Trophoblast cell (in vitro differentiated cells and primary cell): ENCODE data around the gene ZSCAN20.

Experiments used
- DNase-seq, 2 donors: peaks; one replicate each; pipeline ENCODE4 v3.0.0-alpha.2; 2016
- H2AFZ ChIP-seq: 2 replicates; pipeline ENCODE4 v1.6.1; 2013; ENCODE audit warnings: low read length, moderate library complexity, mild to moderate bottlenecking; ENCODE audit not compliant: insufficient read depth, poor library complexity
- H2AK5ac ChIP-seq: 2 replicates; pipeline ENCODE4 v1.6.1; 2013; ENCODE audit warnings: mild to moderate bottlenecking, low read length
- H2BK120ac ChIP-seq: 2 replicates; pipeline ENCODE4 v1.6.1; 2013; ENCODE audit warnings: low read length, mild to moderate bottlenecking, moderate library complexity; ENCODE audit not compliant: insufficient read depth, poor library complexity
- H2BK12ac ChIP-seq: 2 replicates; pipeline ENCODE4 v1.6.1; 2013; ENCODE audit warnings: mild to moderate bottlenecking, low read length, moderate library complexity
- H2BK5ac ChIP-seq: 2 replicates; pipeline ENCODE4 v1.6.1; 2013; ENCODE audit warnings: low read length, low read depth, moderate library complexity, mild to moderate bottlenecking; ENCODE audit not compliant: poor library complexity
- H3K14ac ChIP-seq: 2 replicates; pipeline ENCODE4 v1.6.1; 2013; ENCODE audit warnings: mild to moderate bottlenecking, low read length
- H3K18ac ChIP-seq: 2 replicates; pipeline ENCODE4 v1.6.1; 2013; ENCODE audit warnings: mild to moderate bottlenecking, low read length
- H3K23ac ChIP-seq: 2 replicates; pipeline ENCODE4 v1.6.1; 2013; ENCODE audit warnings: low read length
- H3K27ac ChIP-seq: 2 replicates; pipeline ENCODE4 v1.5.1; 2013; ENCODE audit warnings: low read depth, mild to moderate bottlenecking, inconsistent platforms, low read length, moderate library complexity
- H3K27me3 ChIP-seq: 2 replicates; pipeline ENCODE4 v1.6.1; 2013; ENCODE audit warnings: inconsistent platforms, mild to moderate bottlenecking, low read length, moderate library complexity; ENCODE audit not compliant: insufficient read depth
- H3K36me3 ChIP-seq, 2 experiments: 1 replicate in 1 of 2; 2 replicates in 1 of 2; pipeline ENCODE4 v1.6.1; 2013; ENCODE audit warnings: low read length in 2 of 2, mild to moderate bottlenecking in 2 of 2, moderate library complexity in 1 of 2; ENCODE audit not compliant: insufficient read depth in 2 of 2, control insufficient read depth in 1 of 2
- H3K4ac ChIP-seq: 2 replicates; pipeline ENCODE4 v1.6.1; 2013; ENCODE audit warnings: low read depth, mild to moderate bottlenecking, low read length, moderate library complexity
- H3K4me1 ChIP-seq, 2 experiments: 1 replicate in 1 of 2; 2 replicates in 1 of 2; pipeline ENCODE4 v1.6.1; 2013; ENCODE audit warnings: low read length in 2 of 2, mild to moderate bottlenecking in 2 of 2, moderate library complexity in 1 of 2; ENCODE audit not compliant: insufficient read depth in 2 of 2, control insufficient read depth in 1 of 2
- H3K4me2 ChIP-seq: 2 replicates; pipeline ENCODE4 v1.6.1; 2013; ENCODE audit warnings: inconsistent platforms, mild to moderate bottlenecking, low read length, moderate library complexity
- H3K4me3 ChIP-seq: 2 replicates; pipeline ENCODE4 v1.5.1; 2013; ENCODE audit warnings: mild to moderate bottlenecking, low read depth, low read length, inconsistent platforms
- H3K79me1 ChIP-seq: one replicate; pipeline ENCODE4 v1.6.1; 2013; ENCODE audit warnings: low read length
- H3K79me2 ChIP-seq: 2 replicates; pipeline ENCODE4 v1.6.1; 2013; ENCODE audit warnings: low read length, mild to moderate bottlenecking; ENCODE audit not compliant: control insufficient read depth, insufficient read depth, poor library complexity
- H3K9ac ChIP-seq: 2 replicates; pipeline ENCODE4 v1.6.1; 2013; ENCODE audit warnings: mild to moderate bottlenecking, low read length
- H3K9me3 ChIP-seq: 2 replicates; pipeline ENCODE4 v1.6.1; 2013; ENCODE audit warnings: low read depth, mild to moderate bottlenecking, control low read depth, inconsistent platforms, low read length; ENCODE audit not compliant: insufficient read depth
- H4K12ac ChIP-seq: 2 replicates; pipeline ENCODE4 v1.6.1; 2013; ENCODE audit warnings: low read depth, mild to moderate bottlenecking, low read length, moderate library complexity
- H4K8ac ChIP-seq: 2 replicates; pipeline ENCODE4 v1.6.1; 2013; ENCODE audit warnings: low read depth, mild to moderate bottlenecking, low read length, moderate library complexity
- H4K91ac ChIP-seq: one replicate; pipeline ENCODE4 v1.6.1; 2013; ENCODE audit warnings: low read depth, mild to moderate bottlenecking, low read length, moderate library complexity
- WGBS: extraction: QIAGEN DNeasy Blood & Tissue Kit; methylation state at CpG from one replicate; pipeline ENCODE4 v1.1.7; 2013; ENCODE audit warnings: missing lambda C conversion rate; ENCODE audit not compliant: insufficient read length, insufficient coverage; ENCODE audit errors: extremely low coverage; 5-methylcytosine and 5-hydroxymethylcytosine counted together

Gene ZSCAN20

GRCh38 chr1:33529957-33530356 is 57.5 kb downstream of the ZSCAN20 start:
- Histone ChIP-seq H3K79me2 (no peaks in the 10 kb centered on the region), H2BK12ac (no peak overlapping the region), H3K4ac (no peak overlapping the region), H3K14ac (no peak overlapping the region), H3K79me1 (no peaks in the 10 kb centered on the region), H4K12ac (no peak overlapping the region), H3K36me3 (no peaks in the 10 kb centered on the region), H3K9ac (no peak overlapping the region), H3K4me3 (no peak overlapping the region), H3K23ac (no peak overlapping the region), H4K8ac (no peak overlapping the region), H3K27me3 (no peaks in the 10 kb centered on the region), H2BK120ac (no peak overlapping the region), H2AK5ac (no peak overlapping the region), H3K9me3 (no peaks in the 10 kb centered on the region), H3K4me2 (no peak overlapping the region), H2BK5ac (no peak overlapping the region), H2AFZ (no peak overlapping the region), H3K4me1 (no peaks in the 10 kb centered on the region), H3K18ac (no peak overlapping the region), H3K27ac (no peak overlapping the region), H4K91ac (no peak overlapping the region)
- WGBS = no CpG with 5 or more reads among the region's 1 CpG
- no peak for DNase-seq

- no peak overlapping the region for H4K8ac ChIP-seq
- no peak overlapping the region for H4K12ac ChIP-seq
- H3K9ac ChIP-seq = no peak overlapping the region
- H3K4ac ChIP-seq = no peak overlapping the region
- no peak for DNase-seq
- H3K36me3 ChIP-seq = no peaks in the 10 kb centered on the region
- H2AK5ac ChIP-seq = no peak overlapping the region
- no peak overlapping the region for H2BK120ac ChIP-seq
- H3K9me3 ChIP-seq = peaks cover 3% of the 10 kb centered on the region
- H3K18ac ChIP-seq = no peak overlapping the region
- H3K79me2 ChIP-seq = no peaks in the 10 kb centered on the region
- H3K23ac ChIP-seq = no peak overlapping the region
- no peaks in the 10 kb centered on the region for H3K79me1 ChIP-seq
- H2AFZ ChIP-seq = no peak overlapping the region
- H4K91ac ChIP-seq = no peak overlapping the region
- WGBS = no CpG with 5 or more reads among the region's 3 CpGs
- no peak overlapping the region for H3K27ac ChIP-seq
- H2BK5ac ChIP-seq = no peak overlapping the region
- no peaks in the 10 kb centered on the region for H3K27me3 ChIP-seq
- H3K4me1 ChIP-seq = no peaks in the 10 kb centered on the region
- H3K4me3 ChIP-seq = no peak overlapping the region
- H3K4me2 ChIP-seq = no peak overlapping the region
- no peak overlapping the region for H2BK12ac ChIP-seq
- no peak overlapping the region for H3K14ac ChIP-seq
Measured at GRCh38 chr1:33532250-33532649, 59.8 kb downstream of the ZSCAN20 start.

- Histone ChIP-seq H3K4me1 (no peaks in the 10 kb centered on the region), H3K79me1 (no peaks in the 10 kb centered on the region), H2BK12ac (no peak overlapping the region), H3K18ac (no peak overlapping the region), H3K9me3 (peaks cover 3% of the 10 kb centered on the region), H4K12ac (no peak overlapping the region), H3K79me2 (no peaks in the 10 kb centered on the region), H2AFZ (no peak overlapping the region), H3K27ac (no peak overlapping the region), H3K9ac (no peak overlapping the region), H3K14ac (no peak overlapping the region), H2BK5ac (no peak overlapping the region), H3K4me2 (no peak overlapping the region), H2BK120ac (no peak overlapping the region), H4K91ac (no peak overlapping the region), H2AK5ac (no peak overlapping the region), H3K23ac (no peak overlapping the region), H3K4ac (no peak overlapping the region), H3K4me3 (no peak overlapping the region), H3K36me3 (no peaks in the 10 kb centered on the region), H4K8ac (no peak overlapping the region), H3K27me3 (no peaks in the 10 kb centered on the region)
- no CpG with 5 or more reads among the region's 13 CpGs for WGBS
- no peak for DNase-seq
Measured at GRCh38 chr1:33532936-33533335, 60.5 kb downstream of the ZSCAN20 start.

- no peak overlapping the region for H3K4me2 ChIP-seq
- H3K4me1 ChIP-seq = no peaks in the 10 kb centered on the region
- peaks cover 3% of the 10 kb centered on the region for H3K9me3 ChIP-seq
- no CpG with 5 or more reads among the region's 2 CpGs for WGBS
- H3K23ac ChIP-seq = no peak overlapping the region
- no peak overlapping the region for H3K4ac ChIP-seq
- H3K27ac ChIP-seq = no peak overlapping the region
- no peaks in the 10 kb centered on the region for H3K79me1 ChIP-seq
- H2BK120ac ChIP-seq = no peak overlapping the region
- no peak overlapping the region for H2BK12ac ChIP-seq
- no peak overlapping the region for H2AK5ac ChIP-seq
- no peak overlapping the region for H4K8ac ChIP-seq
- H3K14ac ChIP-seq = no peak overlapping the region
- H2BK5ac ChIP-seq = no peak overlapping the region
- H3K4me3 ChIP-seq = no peak overlapping the region
- no peak overlapping the region for H2AFZ ChIP-seq
- no peak overlapping the region for H4K91ac ChIP-seq
- DNase-seq = no peak
- no peak overlapping the region for H3K18ac ChIP-seq
- no peaks in the 10 kb centered on the region for H3K27me3 ChIP-seq
- H3K36me3 ChIP-seq = no peaks in the 10 kb centered on the region
- no peak overlapping the region for H3K9ac ChIP-seq
- H3K79me2 ChIP-seq = no peaks in the 10 kb centered on the region
- H4K12ac ChIP-seq = no peak overlapping the region
Measured at GRCh38 chr1:33535334-33535733, 62.9 kb downstream of the ZSCAN20 start.
